GM12892 (cell line): ENCODE data around the gene GRWD1.

Experiments
- POLR2A ChIP-seq: IDR thresholded peaks from 2 replicates; pipeline ENCODE4 v1.6.1; 2011; ENCODE audit warnings: low read depth, low read length, control low read depth
- POLR2AphosphoS5 ChIP-seq: IDR thresholded peaks from 2 replicates; pipeline ENCODE4 v1.6.1; 2011; ENCODE audit warnings: low read depth, low read length, control low read depth

GRCh38 chr19:48501494-48502349 is 55.9 kb downstream of the GRWD1 start:
- TF ChIP-seq POLR2A = no peak
- no peak for TF ChIP-seq POLR2AphosphoS5
